Measurements from ENCODE around the gene PDE8A. TPM values are rescaled to one million over a fixed set of nuclear protein-coding genes. Genes with fewer than 3 reads are reported as not detected.

Gene PDE8A
- total and polyA plus RNA-seq, 2 donors (not counting 1 experiment from before 2014, with no cell fraction given), result 17.4 to 51.1 TPM

DNA sequence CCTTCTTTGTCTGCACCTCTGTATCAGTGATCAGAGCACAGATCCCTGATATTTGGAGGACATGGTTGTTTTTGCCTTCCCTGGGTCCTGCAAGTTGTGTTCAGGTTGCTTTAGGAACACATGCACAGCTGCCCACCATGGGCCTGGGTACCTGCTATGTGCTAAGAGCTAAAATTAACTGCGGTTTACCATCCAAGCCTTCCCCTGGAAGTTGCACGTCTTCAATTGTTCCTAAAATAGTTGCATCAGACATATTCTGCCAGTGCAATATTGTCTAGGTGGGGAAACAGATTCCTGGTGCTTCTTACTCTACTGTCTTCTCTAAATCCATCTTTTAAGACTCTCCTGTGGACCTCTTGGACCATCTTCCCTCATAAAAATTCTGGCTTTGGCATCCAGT lies 80.9 kb downstream of the PDE8A start:
- Histone ChIP-seq H3K27ac (ENCODE audit: low read length in 2 of 2) (no peak overlapping the region), H3K4me2 (replicated peaks; ENCODE audit: low read depth, low read length, poor library complexity, severe bottlenecking) (no peak overlapping the region), H3K4me3 (ENCODE audit: control extremely low read depth in 1 of 5, extremely low read depth in 1 of 5, insufficient read depth in 1 of 5, low read depth in 2 of 5, low read length in 4 of 5) (no peak overlapping the region), H3K79me2 (ENCODE audit: control insufficient read depth, insufficient read depth, low read length) (peaks cover 49% of the 10 kb centered on the region), H4K20me1 (ENCODE audit: control insufficient read depth, insufficient read depth, low read length, poor library complexity, severe bottlenecking) (peaks cover 50% of the 10 kb centered on the region), H3K9ac (ENCODE audit: low read length) (no peak overlapping the region), H3K9me3 (ENCODE audit: control extremely low read depth in 1 of 3, control insufficient read depth in 2 of 3, insufficient read depth in 1 of 3, low read length in 2 of 3) (peaks cover 8 to 10% (median 9%) of the 10 kb centered on the region in 3 donors), H2AFZ (ENCODE audit: insufficient read depth, low read depth, low read length, poor library complexity, severe bottlenecking) (no peak overlapping the region), H3K27me3 (replicated peaks in 1 of 4; ENCODE audit: control extremely low read depth in 1 of 4, control insufficient read depth in 3 of 4, insufficient read depth in 4 of 4, low read length in 3 of 4) (no peaks in the 10 kb centered on the region), H3K36me3 (replicated peaks in 1 of 2; ENCODE audit: control extremely low read depth in 1 of 2, control insufficient read depth in 1 of 2, extremely low read depth in 1 of 2, insufficient read depth in 2 of 2, low read length in 1 of 2) (peaks cover 0 to 6% of the 10 kb centered on the region in 2 experiments), H3K4me1 (ENCODE audit: control insufficient read depth in 2 of 2, insufficient read depth in 2 of 2, low read length in 2 of 2) (no peaks in the 10 kb centered on the region)
- no peak for ATAC-seq (ENCODE audit: low read depth)
- no peak overlapping the region for H3K27ac Mint-ChIP-seq
- no peak overlapping the region for H3K4me3 Mint-ChIP-seq
- intact Hi-C loops (cut with micrococcal nuclease), result no loop called here
- TF ChIP-seq EZH2 (IDR thresholded peaks at IDR 0.05; ENCODE audit: borderline replicate concordance, insufficient read depth, low read depth, low read length, poor library complexity, severe bottlenecking), result no peak
- TF ChIP-seq, protein P1, sequence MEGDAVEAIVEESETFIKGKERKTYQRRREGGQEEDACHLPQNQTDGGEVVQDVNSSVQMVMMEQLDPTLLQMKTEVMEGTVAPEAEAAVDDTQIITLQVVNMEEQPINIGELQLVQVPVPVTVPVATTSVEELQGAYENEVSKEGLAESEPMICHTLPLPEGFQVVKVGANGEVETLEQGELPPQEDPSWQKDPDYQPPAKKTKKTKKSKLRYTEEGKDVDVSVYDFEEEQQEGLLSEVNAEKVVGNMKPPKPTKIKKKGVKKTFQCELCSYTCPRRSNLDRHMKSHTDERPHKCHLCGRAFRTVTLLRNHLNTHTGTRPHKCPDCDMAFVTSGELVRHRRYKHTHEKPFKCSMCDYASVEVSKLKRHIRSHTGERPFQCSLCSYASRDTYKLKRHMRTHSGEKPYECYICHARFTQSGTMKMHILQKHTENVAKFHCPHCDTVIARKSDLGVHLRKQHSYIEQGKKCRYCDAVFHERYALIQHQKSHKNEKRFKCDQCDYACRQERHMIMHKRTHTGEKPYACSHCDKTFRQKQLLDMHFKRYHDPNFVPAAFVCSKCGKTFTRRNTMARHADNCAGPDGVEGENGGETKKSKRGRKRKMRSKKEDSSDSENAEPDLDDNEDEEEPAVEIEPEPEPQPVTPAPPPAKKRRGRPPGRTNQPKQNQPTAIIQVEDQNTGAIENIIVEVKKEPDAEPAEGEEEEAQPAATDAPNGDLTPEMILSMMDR (IDR thresholded peaks at IDR 0.05), result no peak
- peaks cover 10% of the 10 kb centered on the region for H3K9me3 Mint-ChIP-seq (ENCODE audit: insufficient read depth)
- CTCF ChIA-PET, result no interaction called here
- no peaks in the 10 kb centered on the region for H3K27me3 Mint-ChIP-seq
- no peak for DNase-seq
- POLR2A ChIA-PET, result no interaction called here
- 100% methylated on average over 1 of the region's 2 CpGs for WGBS (ENCODE audit: insufficient coverage)
- H3K4me1 Mint-ChIP-seq, result no peaks in the 10 kb centered on the region

GRCh38 chr15:85063088-85063487 lies 81.4 kb downstream of the PDE8A start:
- intact Hi-C loops (cut with micrococcal nuclease), result no loop called here
- WGBS (ENCODE audit: insufficient coverage), result 100% methylated on average over 1 of the region's 2 CpGs
- H3K27ac ChIP-seq (ENCODE audit: low read length in 2 of 2), result no peak overlapping the region

More at GRCh38 chr15:85063088-85063487, 81.4 kb downstream of the PDE8A start:
- Mint-ChIP-seq H3K9me3 (ENCODE audit: insufficient read depth) (peaks cover 10% of the 10 kb centered on the region), H3K27ac (no peak overlapping the region), H3K27me3 (no peaks in the 10 kb centered on the region), H3K4me1 (no peaks in the 10 kb centered on the region), H3K4me3 (no peak overlapping the region)
- H3K27me3 ChIP-seq (replicated peaks in 1 of 4; ENCODE audit: control extremely low read depth in 1 of 4, control insufficient read depth in 3 of 4, insufficient read depth in 4 of 4, low read length in 3 of 4), result no peaks in the 10 kb centered on the region
- ChIA-PET CTCF (no interaction called here), POLR2A (no interaction called here)
- ATAC-seq (ENCODE audit: low read depth), result no peak
- no peaks in the 10 kb centered on the region for H3K4me1 ChIP-seq (ENCODE audit: control insufficient read depth in 2 of 2, insufficient read depth in 2 of 2, low read length in 2 of 2)
- peaks cover 0 to 9% of the 10 kb centered on the region in 2 experiments for H3K36me3 ChIP-seq (replicated peaks in 1 of 2; ENCODE audit: control extremely low read depth in 1 of 2, control insufficient read depth in 1 of 2, extremely low read depth in 1 of 2, insufficient read depth in 2 of 2, low read length in 1 of 2)
- TF ChIP-seq EZH2 (IDR thresholded peaks at IDR 0.05; ENCODE audit: borderline replicate concordance, insufficient read depth, low read depth, low read length, poor library complexity, severe bottlenecking), result no peak
- TF ChIP-seq, protein P1 (IDR thresholded peaks at IDR 0.05), result no peak
- no peak overlapping the region for H3K4me2 ChIP-seq (replicated peaks; ENCODE audit: low read depth, low read length, poor library complexity, severe bottlenecking)
- peaks cover 45% of the 10 kb centered on the region for H4K20me1 ChIP-seq (ENCODE audit: control insufficient read depth, insufficient read depth, low read length, poor library complexity, severe bottlenecking)
- H3K4me3 ChIP-seq (ENCODE audit: control extremely low read depth in 1 of 5, extremely low read depth in 1 of 5, insufficient read depth in 1 of 5, low read depth in 2 of 5, low read length in 4 of 5), result no peak overlapping the region
- no peak overlapping the region for H3K9ac ChIP-seq (ENCODE audit: low read length)
- peaks cover 6 to 10% (median 8%) of the 10 kb centered on the region in 3 donors for H3K9me3 ChIP-seq (ENCODE audit: control extremely low read depth in 1 of 3, control insufficient read depth in 2 of 3, insufficient read depth in 1 of 3, low read length in 2 of 3)
- peaks cover 43% of the 10 kb centered on the region for H3K79me2 ChIP-seq (ENCODE audit: control insufficient read depth, insufficient read depth, low read length)
- H2AFZ ChIP-seq (ENCODE audit: insufficient read depth, low read depth, low read length, poor library complexity, severe bottlenecking), result no peak overlapping the region
- no peak for DNase-seq

Measured in B cell (primary cell).